Upper lobe of left lung (tissue), 4 donors: ENCODE measurements around the gene TMTC2.

ENCODE experiments used
- POLR2A ChIP-seq, 4 donors: fragments of 450-650 bp; IDR thresholded peaks; one replicate each; pipeline ENCODE4 v1.5.1; 2016 to 2017; ENCODE audit warnings: antibody characterized with exemption in 4 of 4, mild to moderate bottlenecking in 2 of 4
- POLR2AphosphoS5 ChIP-seq, 2 donors: sonication (generic); formaldehyde crosslinking; IDR thresholded peaks; one replicate each; pipeline ENCODE4 v1.5.1; 2017; ENCODE audit warnings: antibody characterized with exemption in 2 of 2
- TF ChIP-seq, protein P1 (sequence below), 6 experiments: fragments of 450-650 bp in 4 of 6; fragments of 200-600 bp in 2 of 6; sonication (generic) in 2 of 6; IDR thresholded peaks; one replicate each; pipeline ENCODE4 v1.5.1; 2016 to 2019; ENCODE audit warnings: antibody characterized with exemption in 6 of 6

DNA sequence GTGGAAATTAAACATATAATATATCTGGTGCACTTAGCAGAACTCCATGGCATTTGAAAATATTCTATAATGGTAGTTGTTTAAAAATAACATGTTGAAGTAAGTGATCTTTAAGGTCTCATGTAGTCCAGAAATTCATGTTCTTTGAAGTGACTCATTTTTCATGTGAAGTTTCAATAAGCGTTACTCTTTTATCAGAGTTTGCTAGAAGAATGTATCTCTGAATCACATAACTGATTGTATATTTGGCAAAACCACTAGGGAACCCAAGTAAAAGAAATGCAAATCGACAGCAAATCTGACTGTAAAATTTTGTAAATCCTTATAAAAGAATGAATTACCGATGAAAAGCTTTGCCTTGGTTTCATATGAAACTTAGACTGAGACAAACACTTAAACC, 463.3 kb downstream of the TMTC2 start:
- TF ChIP-seq, protein P1, sequence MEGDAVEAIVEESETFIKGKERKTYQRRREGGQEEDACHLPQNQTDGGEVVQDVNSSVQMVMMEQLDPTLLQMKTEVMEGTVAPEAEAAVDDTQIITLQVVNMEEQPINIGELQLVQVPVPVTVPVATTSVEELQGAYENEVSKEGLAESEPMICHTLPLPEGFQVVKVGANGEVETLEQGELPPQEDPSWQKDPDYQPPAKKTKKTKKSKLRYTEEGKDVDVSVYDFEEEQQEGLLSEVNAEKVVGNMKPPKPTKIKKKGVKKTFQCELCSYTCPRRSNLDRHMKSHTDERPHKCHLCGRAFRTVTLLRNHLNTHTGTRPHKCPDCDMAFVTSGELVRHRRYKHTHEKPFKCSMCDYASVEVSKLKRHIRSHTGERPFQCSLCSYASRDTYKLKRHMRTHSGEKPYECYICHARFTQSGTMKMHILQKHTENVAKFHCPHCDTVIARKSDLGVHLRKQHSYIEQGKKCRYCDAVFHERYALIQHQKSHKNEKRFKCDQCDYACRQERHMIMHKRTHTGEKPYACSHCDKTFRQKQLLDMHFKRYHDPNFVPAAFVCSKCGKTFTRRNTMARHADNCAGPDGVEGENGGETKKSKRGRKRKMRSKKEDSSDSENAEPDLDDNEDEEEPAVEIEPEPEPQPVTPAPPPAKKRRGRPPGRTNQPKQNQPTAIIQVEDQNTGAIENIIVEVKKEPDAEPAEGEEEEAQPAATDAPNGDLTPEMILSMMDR (IDR thresholded peaks at IDR 0.05): no peak
- TF ChIP-seq POLR2A (IDR thresholded peaks at IDR 0.05): no peak
- no peak for TF ChIP-seq POLR2AphosphoS5 (IDR thresholded peaks at IDR 0.05)
